ENCODE data around the gene SLC38A10. TPM values are rescaled to one million over a fixed set of nuclear protein-coding genes. Genes with fewer than 3 reads are reported as not detected.

Gene SLC38A10
- total and polyA plus RNA-seq, 10 of the 15 experiments (the other 5 are each of a cell fraction or from before 2014, with no cell fraction given), result 0.52 to 67.9 (median 22.1) TPM

DNA sequence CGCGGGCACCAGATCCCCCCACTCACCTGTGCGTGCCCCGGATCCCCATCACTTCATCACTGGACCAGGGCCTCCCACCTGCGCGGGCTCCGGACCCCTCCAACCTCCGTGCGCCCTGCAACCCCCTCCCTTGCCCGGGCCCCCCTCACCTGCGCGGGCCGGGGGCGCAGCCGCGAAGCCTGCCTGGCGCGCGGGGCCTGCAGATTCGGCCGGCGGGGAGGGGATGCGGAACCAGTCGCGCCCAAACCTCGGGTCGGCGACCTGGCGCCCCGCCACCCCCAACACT is 72.5 kb downstream of the SLC38A10 start (continued):
- TF ChIP-seq ZNF24 (IDR thresholded peaks at IDR 0.05) (no peak), TBL1XR1 (IDR thresholded peaks at IDR 0.05; ENCODE audit: low read depth, low read length) (no peak), IRF4 (IDR thresholded peaks at IDR 0.05; ENCODE audit: low read depth, low read length) (no peak), NR2C1 (IDR thresholded peaks at IDR 0.05) (0 out of 2 replicates have a peak, but pooled peaks have one; percentile 7), TCF12 (IDR thresholded peaks at IDR 0.05; ENCODE audit: low read depth, low read length) (no peak), BHLHE40 (IDR thresholded peaks at IDR 0.05; ENCODE audit: borderline replicate concordance in 1 of 2, low read depth in 2 of 2, low read length in 1 of 2) (peak in 1 of 2 experiments; percentile 24; a peak in 1 of 4 replicates), YY1 (IDR thresholded peaks at IDR 0.05; ENCODE audit: low read depth, low read length) (no peak), ESRRA (IDR thresholded peaks at IDR 0.05; ENCODE audit: low read length) (no peak), RAD51 (IDR thresholded peaks at IDR 0.05) (no peak), POLR2AphosphoS2 (IDR thresholded peaks at IDR 0.05; ENCODE audit: low read depth, low read length) (no peak), MTA3 (IDR thresholded peaks at IDR 0.05; ENCODE audit: borderline replicate concordance, low read length) (no peak), TARDBP (IDR thresholded peaks at IDR 0.05; ENCODE audit: borderline replicate concordance) (no peak)
- TF ChIP-seq, protein P1, sequence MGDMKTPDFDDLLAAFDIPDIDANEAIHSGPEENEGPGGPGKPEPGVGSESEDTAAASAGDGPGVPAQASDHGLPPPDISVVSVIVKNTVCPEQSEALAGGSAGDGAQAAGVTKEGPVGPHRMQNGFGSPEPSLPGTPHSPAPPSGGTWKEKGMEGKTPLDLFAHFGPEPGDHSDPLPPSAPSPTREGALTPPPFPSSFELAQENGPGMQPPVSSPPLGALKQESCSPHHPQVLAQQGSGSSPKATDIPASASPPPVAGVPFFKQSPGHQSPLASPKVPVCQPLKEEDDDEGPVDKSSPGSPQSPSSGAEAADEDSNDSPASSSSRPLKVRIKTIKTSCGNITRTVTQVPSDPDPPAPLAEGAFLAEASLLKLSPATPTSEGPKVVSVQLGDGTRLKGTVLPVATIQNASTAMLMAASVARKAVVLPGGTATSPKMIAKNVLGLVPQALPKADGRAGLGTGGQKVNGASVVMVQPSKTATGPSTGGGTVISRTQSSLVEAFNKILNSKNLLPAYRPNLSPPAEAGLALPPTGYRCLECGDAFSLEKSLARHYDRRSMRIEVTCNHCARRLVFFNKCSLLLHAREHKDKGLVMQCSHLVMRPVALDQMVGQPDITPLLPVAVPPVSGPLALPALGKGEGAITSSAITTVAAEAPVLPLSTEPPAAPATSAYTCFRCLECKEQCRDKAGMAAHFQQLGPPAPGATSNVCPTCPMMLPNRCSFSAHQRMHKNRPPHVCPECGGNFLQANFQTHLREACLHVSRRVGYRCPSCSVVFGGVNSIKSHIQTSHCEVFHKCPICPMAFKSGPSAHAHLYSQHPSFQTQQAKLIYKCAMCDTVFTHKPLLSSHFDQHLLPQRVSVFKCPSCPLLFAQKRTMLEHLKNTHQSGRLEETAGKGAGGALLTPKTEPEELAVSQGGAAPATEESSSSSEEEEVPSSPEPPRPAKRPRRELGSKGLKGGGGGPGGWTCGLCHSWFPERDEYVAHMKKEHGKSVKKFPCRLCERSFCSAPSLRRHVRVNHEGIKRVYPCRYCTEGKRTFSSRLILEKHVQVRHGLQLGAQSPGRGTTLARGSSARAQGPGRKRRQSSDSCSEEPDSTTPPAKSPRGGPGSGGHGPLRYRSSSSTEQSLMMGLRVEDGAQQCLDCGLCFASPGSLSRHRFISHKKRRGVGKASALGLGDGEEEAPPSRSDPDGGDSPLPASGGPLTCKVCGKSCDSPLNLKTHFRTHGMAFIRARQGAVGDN (IDR thresholded peaks at IDR 0.05), result peak; percentile 23; the same call in 1 of the 2 replicates
- TF ChIP-seq, protein P2, sequence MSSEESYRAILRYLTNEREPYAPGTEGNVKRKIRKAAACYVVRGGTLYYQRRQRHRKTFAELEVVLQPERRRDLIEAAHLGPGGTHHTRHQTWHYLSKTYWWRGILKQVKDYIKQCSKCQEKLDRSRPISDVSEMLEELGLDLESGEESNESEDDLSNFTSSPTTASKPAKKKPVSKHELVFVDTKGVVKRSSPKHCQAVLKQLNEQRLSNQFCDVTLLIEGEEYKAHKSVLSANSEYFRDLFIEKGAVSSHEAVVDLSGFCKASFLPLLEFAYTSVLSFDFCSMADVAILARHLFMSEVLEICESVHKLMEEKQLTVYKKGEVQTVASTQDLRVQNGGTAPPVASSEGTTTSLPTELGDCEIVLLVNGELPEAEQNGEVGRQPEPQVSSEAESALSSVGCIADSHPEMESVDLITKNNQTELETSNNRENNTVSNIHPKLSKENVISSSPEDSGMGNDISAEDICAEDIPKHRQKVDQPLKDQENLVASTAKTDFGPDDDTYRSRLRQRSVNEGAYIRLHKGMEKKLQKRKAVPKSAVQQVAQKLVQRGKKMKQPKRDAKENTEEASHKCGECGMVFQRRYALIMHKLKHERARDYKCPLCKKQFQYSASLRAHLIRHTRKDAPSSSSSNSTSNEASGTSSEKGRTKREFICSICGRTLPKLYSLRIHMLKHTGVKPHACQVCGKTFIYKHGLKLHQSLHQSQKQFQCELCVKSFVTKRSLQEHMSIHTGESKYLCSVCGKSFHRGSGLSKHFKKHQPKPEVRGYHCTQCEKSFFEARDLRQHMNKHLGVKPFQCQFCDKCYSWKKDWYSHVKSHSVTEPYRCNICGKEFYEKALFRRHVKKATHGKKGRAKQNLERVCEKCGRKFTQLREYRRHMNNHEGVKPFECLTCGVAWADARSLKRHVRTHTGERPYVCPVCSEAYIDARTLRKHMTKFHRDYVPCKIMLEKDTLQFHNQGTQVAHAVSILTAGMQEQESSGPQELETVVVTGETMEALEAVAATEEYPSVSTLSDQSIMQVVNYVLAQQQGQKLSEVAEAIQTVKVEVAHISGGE (CRISPR knock-in tag; IDR thresholded peaks at IDR 0.05), result no peak
- TF ChIP-seq, protein P3, sequence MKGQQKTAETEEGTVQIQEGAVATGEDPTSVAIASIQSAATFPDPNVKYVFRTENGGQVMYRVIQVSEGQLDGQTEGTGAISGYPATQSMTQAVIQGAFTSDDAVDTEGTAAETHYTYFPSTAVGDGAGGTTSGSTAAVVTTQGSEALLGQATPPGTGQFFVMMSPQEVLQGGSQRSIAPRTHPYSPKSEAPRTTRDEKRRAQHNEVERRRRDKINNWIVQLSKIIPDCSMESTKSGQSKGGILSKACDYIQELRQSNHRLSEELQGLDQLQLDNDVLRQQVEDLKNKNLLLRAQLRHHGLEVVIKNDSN (IDR thresholded peaks at IDR 0.05; ENCODE audit: borderline replicate concordance, extremely low read length, insufficient read depth, low read depth, low read length), result no peak
- TF ChIP-seq, protein P4, sequence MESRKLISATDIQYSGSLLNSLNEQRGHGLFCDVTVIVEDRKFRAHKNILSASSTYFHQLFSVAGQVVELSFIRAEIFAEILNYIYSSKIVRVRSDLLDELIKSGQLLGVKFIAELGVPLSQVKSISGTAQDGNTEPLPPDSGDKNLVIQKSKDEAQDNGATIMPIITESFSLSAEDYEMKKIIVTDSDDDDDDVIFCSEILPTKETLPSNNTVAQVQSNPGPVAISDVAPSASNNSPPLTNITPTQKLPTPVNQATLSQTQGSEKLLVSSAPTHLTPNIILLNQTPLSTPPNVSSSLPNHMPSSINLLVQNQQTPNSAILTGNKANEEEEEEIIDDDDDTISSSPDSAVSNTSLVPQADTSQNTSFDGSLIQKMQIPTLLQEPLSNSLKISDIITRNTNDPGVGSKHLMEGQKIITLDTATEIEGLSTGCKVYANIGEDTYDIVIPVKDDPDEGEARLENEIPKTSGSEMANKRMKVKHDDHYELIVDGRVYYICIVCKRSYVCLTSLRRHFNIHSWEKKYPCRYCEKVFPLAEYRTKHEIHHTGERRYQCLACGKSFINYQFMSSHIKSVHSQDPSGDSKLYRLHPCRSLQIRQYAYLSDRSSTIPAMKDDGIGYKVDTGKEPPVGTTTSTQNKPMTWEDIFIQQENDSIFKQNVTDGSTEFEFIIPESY (IDR thresholded peaks at IDR 0.05), result no peak
- TF ChIP-seq, protein P5, sequence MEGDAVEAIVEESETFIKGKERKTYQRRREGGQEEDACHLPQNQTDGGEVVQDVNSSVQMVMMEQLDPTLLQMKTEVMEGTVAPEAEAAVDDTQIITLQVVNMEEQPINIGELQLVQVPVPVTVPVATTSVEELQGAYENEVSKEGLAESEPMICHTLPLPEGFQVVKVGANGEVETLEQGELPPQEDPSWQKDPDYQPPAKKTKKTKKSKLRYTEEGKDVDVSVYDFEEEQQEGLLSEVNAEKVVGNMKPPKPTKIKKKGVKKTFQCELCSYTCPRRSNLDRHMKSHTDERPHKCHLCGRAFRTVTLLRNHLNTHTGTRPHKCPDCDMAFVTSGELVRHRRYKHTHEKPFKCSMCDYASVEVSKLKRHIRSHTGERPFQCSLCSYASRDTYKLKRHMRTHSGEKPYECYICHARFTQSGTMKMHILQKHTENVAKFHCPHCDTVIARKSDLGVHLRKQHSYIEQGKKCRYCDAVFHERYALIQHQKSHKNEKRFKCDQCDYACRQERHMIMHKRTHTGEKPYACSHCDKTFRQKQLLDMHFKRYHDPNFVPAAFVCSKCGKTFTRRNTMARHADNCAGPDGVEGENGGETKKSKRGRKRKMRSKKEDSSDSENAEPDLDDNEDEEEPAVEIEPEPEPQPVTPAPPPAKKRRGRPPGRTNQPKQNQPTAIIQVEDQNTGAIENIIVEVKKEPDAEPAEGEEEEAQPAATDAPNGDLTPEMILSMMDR (IDR thresholded peaks at IDR 0.05 in 2 of 3, conservative IDR thresholded peaks at IDR 0.05 in 1 of 3; ENCODE audit: control insufficient read depth in 2 of 3, extremely low read depth in 1 of 3, insufficient read depth in 1 of 3, low read depth in 3 of 3, low read length in 3 of 3), result no peak
